T-helper 17 cell (primary cell): ENCODE data around the gene COL20A1. TPM values are rescaled to one million over a fixed set of nuclear protein-coding genes. Genes with fewer than 3 reads are reported as not detected.
A peak's percentile ranks its signal among the peaks of the same experiment; 100 is the strongest.
"Not testable (repeated sequence)": the region's sequence is repeated elsewhere in the genome, so short reads cannot be mapped to it uniquely, and the experiment has no call there.

ENCODE experiments used
- ATAC-seq: fragments of 150-1000 bp; cut with Tn5 transposase; 2 replicates; pipeline ENCODE4 v1.10.0; 2021; ENCODE audit warnings: mild to moderate bottlenecking, moderate library complexity
- DNase-seq, 3 donors: peaks; one replicate each; pipeline versions ENCODE4 v3.0.0 to v3.0.0-alpha.2; 2020 to 2021
- H3K9me3 ChIP-seq: one replicate; pipeline ENCODE4 v1.7.0; 2013; ENCODE audit warnings: low read length, mild to moderate bottlenecking; ENCODE audit not compliant: control insufficient read depth, poor library complexity, severe bottlenecking
- H3K27ac Mint-ChIP-seq: one replicate; pipeline ENCODE4 v1.8.0; 2022; ENCODE audit warnings: mild to moderate bottlenecking, moderate library complexity, mixed read lengths
- H3K27me3 Mint-ChIP-seq: one replicate; pipeline ENCODE4 v1.8.0; 2022; ENCODE audit warnings: mixed read lengths
- H3K36me3 Mint-ChIP-seq: one replicate; pipeline ENCODE4 v1.8.0; 2022; ENCODE audit warnings: low read depth, mixed read lengths
- H3K4me1 Mint-ChIP-seq: one replicate; pipeline ENCODE4 v1.8.0; 2022; ENCODE audit warnings: mild to moderate bottlenecking, mixed read lengths
- H3K4me3 Mint-ChIP-seq: one replicate; pipeline ENCODE4 v1.8.0; 2022; ENCODE audit warnings: mild to moderate bottlenecking, moderate library complexity, mixed read lengths
- total RNA-seq, 4 donors: library from RNA in 2 of 4; stranded (reverse) in 2 of 4; gene quantifications; one replicate each; pipeline ENCODE4 v1.2.3 and lab custom pipeline; 2022 to 2026

Gene COL20A1
- total RNA-seq, 2 donors from 2014 or later: 0.10 TPM; not detected in 1

- Mint-ChIP-seq H3K36me3 (peaks cover 2% of the 10 kb centered on the region), H3K4me1 (no peaks in the 10 kb centered on the region), H3K27ac (no peak overlapping the region), H3K4me3 (no peak overlapping the region), H3K27me3 (peaks cover 40% of the 10 kb centered on the region)
- DNase-seq (no peak), ATAC-seq (no peak)
- no peaks in the 10 kb centered on the region for H3K9me3 ChIP-seq
These were observed 84.4 kb downstream of the COL20A1 start for GRCh38 chr20:63377256-63377941.

GRCh38 chr20:63377951-63378381 lies 85.0 kb downstream of the COL20A1 start:
- Mint-ChIP-seq H3K36me3 (peaks cover 2% of the 10 kb centered on the region), H3K27ac (no peak overlapping the region), H3K27me3 (peaks cover 36% of the 10 kb centered on the region), H3K4me1 (no peaks in the 10 kb centered on the region), H3K4me3 (no peak overlapping the region)
- H3K9me3 ChIP-seq: no peaks in the 10 kb centered on the region
- DNase-seq (no peak), ATAC-seq (no peak)

- Mint-ChIP-seq H3K36me3 (peaks cover 2% of the 10 kb centered on the region), H3K4me3 (no peak overlapping the region), H3K27me3 (peaks cover 35% of the 10 kb centered on the region), H3K4me1 (no peaks in the 10 kb centered on the region), H3K27ac (no peak overlapping the region)
- ATAC-seq (no peak), DNase-seq (no peak)
- H3K9me3 ChIP-seq: no peaks in the 10 kb centered on the region
These were observed 85.6 kb downstream of the COL20A1 start for GRCh38 chr20:63378626-63379025.

GRCh38 chr20:63379296-63379695 lies 86.3 kb downstream of the COL20A1 start:
- Mint-ChIP-seq H3K4me1 (no peaks in the 10 kb centered on the region), H3K4me3 (no peak overlapping the region), H3K36me3 (peaks cover 2% of the 10 kb centered on the region), H3K27me3 (peaks cover 35% of the 10 kb centered on the region), H3K27ac (no peak overlapping the region)
- H3K9me3 ChIP-seq: no peaks in the 10 kb centered on the region
- ATAC-seq (no peak), DNase-seq (no peak)

- not testable (repeated sequence) for H3K4me3 Mint-ChIP-seq, H3K27ac Mint-ChIP-seq, ATAC-seq, DNase-seq, H3K4me1 Mint-ChIP-seq, H3K9me3 ChIP-seq, H3K36me3 Mint-ChIP-seq
- peaks cover 35% of the 10 kb centered on the region for H3K27me3 Mint-ChIP-seq
These were observed 86.9 kb downstream of the COL20A1 start for GRCh38 chr20:63379872-63380271.

GRCh38 chr20:63380346-63380870 lies 87.4 kb downstream of the COL20A1 start:
- no peak overlapping the region for H3K4me3 Mint-ChIP-seq
- DNase-seq: no peak
- H3K4me1 Mint-ChIP-seq: no peaks in the 10 kb centered on the region
- no peaks in the 10 kb centered on the region for H3K9me3 ChIP-seq
- H3K36me3 Mint-ChIP-seq: peaks cover 2% of the 10 kb centered on the region
- H3K27ac Mint-ChIP-seq: no peak overlapping the region
- peaks cover 32% of the 10 kb centered on the region for H3K27me3 Mint-ChIP-seq
- no peak for ATAC-seq

- peaks cover 24% of the 10 kb centered on the region for H3K27me3 Mint-ChIP-seq
- peak in 2 of 3 donors; percentile 34 to 39 for DNase-seq
- H3K4me3 Mint-ChIP-seq: no peak overlapping the region
- no peaks in the 10 kb centered on the region for H3K9me3 ChIP-seq
- H3K4me1 Mint-ChIP-seq: no peaks in the 10 kb centered on the region
- no peaks in the 10 kb centered on the region for H3K36me3 Mint-ChIP-seq
- no peak for ATAC-seq
- H3K27ac Mint-ChIP-seq: no peak overlapping the region
These were observed 88.9 kb downstream of the COL20A1 start for GRCh38 chr20:63381781-63382431.

GRCh38 chr20:63382551-63383300 lies 89.7 kb downstream of the COL20A1 start:
- H3K9me3 ChIP-seq: no peaks in the 10 kb centered on the region
- Mint-ChIP-seq H3K4me3 (no peak overlapping the region), H3K36me3 (no peaks in the 10 kb centered on the region), H3K27ac (no peak overlapping the region), H3K4me1 (no peaks in the 10 kb centered on the region), H3K27me3 (peaks cover 17% of the 10 kb centered on the region)
- ATAC-seq: no peak
- no peak for DNase-seq

- Mint-ChIP-seq H3K4me1 (no peaks in the 10 kb centered on the region), H3K27ac (no peak overlapping the region), H3K27me3 (peaks cover 10% of the 10 kb centered on the region)
These were observed 90.6 kb downstream of the COL20A1 start for GRCh38 chr20:63383556-63383955.

GRCh38 chr20:63384336-63384735 lies 91.3 kb downstream of the COL20A1 start:
- Mint-ChIP-seq H3K4me1 (no peaks in the 10 kb centered on the region), H3K4me3 (no peak overlapping the region), H3K27me3 (peaks cover 2% of the 10 kb centered on the region), H3K27ac (no peak overlapping the region), H3K36me3 (no peaks in the 10 kb centered on the region)
- ATAC-seq: no peak
- H3K9me3 ChIP-seq: no peaks in the 10 kb centered on the region
- DNase-seq: no peak

More at GRCh38 chr20:63383556-63383955, 90.6 kb downstream of the COL20A1 start:
- H3K9me3 ChIP-seq: no peaks in the 10 kb centered on the region
- H3K36me3 Mint-ChIP-seq: no peaks in the 10 kb centered on the region
- ATAC-seq (no peak), DNase-seq (no peak)
- H3K4me3 Mint-ChIP-seq: no peak overlapping the region

Other genes starting within 250 kb of the COL20A1 start
- 10 to 100 TPM; 30.0 to 41.4 TPM for gene YTHDF1, start 77.1 kb upstream of the COL20A1 start, total RNA-seq
- not detected for gene BIRC7, start 57.3 kb upstream of the COL20A1 start, total RNA-seq
- not detected for gene NKAIN4, start 38.7 kb upstream of the COL20A1 start, total RNA-seq
- gene ARFGAP1, start 20.4 kb upstream of the COL20A1 start, total RNA-seq: 100 to 1,000 TPM; 108 to 128 TPM
- gene CHRNA4, start 68.2 kb downstream of the COL20A1 start, total RNA-seq: not detected
- not detected for gene KCNQ2, start 179.5 kb downstream of the COL20A1 start, total RNA-seq
- under 1 TPM; 0.47 to 0.99 TPM for gene EEF1A2, start 205.9 kb downstream of the COL20A1 start, total RNA-seq
- 100 to 1,000 TPM; 149 to 271 TPM for gene PPDPF, start 227.6 kb downstream of the COL20A1 start, total RNA-seq
- gene PTK6, start 244.2 kb downstream of the COL20A1 start, total RNA-seq: under 1 TPM; 0.50 to 0.80 TPM